HG03135 (cell line): Measurements from ENCODE around the gene CIC.

Source experiments
- ATAC-seq: cut with Tn5 transposase; IDR thresholded peaks from one replicate; pipeline ENCODE4 v1.9.1; 2021; ENCODE audit warnings: mild to moderate bottlenecking, moderate library complexity; ENCODE audit not compliant: unreplicated experiment

CIC gene

GRCh38 chr19:42286349-42287016, 17.4 kb downstream of the CIC start:
- no peak for ATAC-seq

GRCh38 chr19:42287017-42287826, 18.2 kb downstream of the CIC start:
- no peak for ATAC-seq

- ATAC-seq: no peak
Observed at GRCh38 chr19:42287827-42288107, 18.7 kb downstream of the CIC start.

DNA sequence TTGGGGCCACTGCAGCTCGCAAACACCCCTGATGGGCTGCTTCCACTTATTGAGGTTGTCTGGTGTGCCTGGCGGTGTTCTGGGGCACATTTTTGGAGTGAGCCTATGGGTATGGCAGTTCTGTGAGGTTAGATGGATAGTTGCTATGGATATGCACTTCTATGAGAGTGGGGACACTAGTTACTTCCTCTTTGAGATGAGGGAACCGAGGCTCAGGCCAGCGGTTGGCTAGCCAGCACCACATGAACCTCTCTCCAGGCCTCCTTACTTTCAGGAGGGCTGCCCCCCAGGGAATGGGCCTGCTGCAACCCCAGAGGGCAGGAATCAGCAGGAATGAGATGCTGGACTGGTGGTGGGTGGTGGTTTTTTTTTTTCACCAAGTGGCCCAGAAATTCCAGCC, 19.3 kb downstream of the CIC start:
- no peak for ATAC-seq

DNA sequence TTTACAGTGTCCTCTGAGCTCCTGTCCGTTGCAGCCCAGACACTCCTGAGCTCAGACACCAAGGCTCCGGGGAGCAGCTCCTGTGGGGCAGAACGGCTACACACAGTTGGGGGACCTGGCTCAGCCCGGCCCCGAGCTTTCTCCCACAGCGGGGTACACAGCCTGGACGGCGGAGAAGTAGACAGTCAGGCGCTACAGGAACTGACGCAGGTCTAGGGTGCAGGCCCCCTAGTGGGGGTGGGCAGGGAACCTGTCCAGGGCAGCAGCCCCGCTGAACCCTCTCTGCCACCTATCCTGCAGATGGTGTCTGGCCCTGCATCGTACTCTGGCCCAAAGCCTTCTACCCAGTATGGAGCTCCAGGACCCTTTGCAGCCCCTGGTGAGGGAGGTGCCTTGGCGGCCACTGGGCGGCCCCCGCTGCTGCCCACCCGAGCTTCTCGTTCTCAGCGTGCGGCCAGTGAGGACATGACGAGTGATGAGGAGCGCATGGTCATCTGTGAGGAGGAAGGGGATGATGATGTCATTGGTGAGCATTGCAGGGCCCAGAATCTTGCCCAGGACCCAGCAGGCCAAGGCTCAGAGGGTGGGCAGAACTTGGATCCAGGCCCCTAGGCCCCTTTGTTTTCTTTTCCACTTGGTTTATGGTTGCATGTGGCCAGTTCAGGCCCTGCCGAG, 20.0 kb downstream of the CIC start:
- no peak for ATAC-seq

- ATAC-seq: no peak
Observed at GRCh38 chr19:42289556-42290041, 20.5 kb downstream of the CIC start.

DNA sequence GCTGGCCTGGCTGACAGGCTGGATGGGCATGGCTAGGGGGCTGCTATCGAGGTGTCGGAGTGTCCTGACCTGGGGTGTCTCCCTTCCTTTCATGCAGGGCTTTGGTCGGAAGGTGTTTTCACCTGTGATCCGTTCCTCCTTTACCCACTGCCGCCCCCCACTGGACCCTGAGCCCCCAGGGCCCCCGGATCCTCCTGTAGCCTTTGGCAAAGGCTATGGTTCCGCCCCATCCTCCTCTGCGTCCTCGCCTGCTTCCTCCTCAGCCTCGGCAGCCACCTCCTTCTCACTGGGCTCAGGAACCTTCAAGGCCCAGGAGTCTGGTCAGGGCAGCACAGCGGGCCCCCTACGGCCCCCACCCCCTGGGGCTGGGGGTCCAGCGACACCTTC, 21.1 kb downstream of the CIC start:
- no peak for ATAC-seq

- no peak for ATAC-seq
Observed at GRCh38 chr19:42290523-42291434, 21.7 kb downstream of the CIC start.

DNA sequence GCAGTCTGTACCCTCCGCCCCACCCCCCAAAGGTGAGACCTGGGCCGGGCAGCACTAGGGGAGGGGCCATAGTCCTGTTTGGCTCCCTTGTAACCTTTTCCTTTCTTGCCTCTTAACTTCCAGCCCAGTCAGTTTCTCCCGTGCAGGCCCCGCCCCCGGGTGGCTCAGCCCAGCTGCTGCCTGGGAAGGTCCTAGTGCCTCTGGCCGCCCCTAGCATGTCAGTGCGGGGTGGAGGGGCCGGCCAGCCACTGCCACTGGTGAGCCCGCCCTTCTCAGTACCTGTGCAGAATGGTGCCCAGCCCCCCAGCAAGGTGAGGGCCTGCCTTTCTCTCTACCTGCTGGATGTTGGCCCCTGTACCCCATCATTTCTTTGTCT, 22.4 kb downstream of the CIC start:
- no peak for ATAC-seq

DNA sequence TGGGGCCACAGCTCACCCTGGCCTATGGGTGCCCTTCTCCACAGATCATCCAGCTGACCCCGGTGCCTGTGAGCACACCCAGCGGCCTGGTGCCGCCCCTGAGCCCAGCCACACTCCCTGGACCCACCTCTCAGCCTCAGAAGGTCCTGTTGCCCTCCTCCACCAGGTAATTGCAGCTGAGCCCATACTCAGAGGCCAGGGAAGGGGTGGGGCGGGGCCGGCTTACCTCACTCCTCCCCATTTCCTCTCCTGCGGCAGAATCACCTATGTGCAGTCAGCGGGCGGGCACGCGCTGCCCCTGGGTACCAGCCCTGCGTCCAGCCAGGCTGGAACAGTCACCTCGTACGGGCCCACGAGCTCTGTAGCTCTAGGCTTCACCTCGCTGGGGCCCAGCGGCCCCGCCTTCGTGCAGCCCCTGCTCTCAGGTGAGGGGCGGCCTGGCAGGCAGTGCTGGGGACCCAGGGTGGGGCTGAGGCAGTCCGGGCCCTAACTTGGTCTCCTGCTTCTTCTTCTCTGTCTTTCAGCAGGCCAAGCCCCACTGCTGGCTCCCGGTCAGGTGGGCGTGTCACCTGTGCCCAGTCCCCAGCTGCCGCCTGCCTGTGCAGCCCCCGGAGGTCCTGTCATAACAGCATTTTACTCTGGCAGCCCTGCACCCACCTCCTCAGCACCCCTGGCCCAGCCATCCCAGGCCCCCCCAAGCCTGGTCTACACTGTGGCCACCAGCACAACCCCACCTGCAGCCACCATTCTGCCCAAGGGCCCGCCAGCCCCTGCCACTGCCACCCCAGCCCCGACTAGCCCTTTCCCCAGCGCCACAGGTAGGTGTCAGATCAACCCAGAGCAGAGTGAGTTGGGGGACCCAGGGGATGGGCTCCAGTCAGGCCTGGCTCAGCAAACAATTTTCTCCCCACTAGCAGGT, 23.2 kb downstream of the CIC start:
- no peak for ATAC-seq

GRCh38 chr19:42292963-42293362, 23.9 kb downstream of the CIC start:
- no peak for ATAC-seq

GRCh38 chr19:42293540-42293939, 24.5 kb downstream of the CIC start:
- no peak for ATAC-seq

GRCh38 chr19:42293948-42294347, 24.9 kb downstream of the CIC start:
- ATAC-seq: no peak

DNA sequence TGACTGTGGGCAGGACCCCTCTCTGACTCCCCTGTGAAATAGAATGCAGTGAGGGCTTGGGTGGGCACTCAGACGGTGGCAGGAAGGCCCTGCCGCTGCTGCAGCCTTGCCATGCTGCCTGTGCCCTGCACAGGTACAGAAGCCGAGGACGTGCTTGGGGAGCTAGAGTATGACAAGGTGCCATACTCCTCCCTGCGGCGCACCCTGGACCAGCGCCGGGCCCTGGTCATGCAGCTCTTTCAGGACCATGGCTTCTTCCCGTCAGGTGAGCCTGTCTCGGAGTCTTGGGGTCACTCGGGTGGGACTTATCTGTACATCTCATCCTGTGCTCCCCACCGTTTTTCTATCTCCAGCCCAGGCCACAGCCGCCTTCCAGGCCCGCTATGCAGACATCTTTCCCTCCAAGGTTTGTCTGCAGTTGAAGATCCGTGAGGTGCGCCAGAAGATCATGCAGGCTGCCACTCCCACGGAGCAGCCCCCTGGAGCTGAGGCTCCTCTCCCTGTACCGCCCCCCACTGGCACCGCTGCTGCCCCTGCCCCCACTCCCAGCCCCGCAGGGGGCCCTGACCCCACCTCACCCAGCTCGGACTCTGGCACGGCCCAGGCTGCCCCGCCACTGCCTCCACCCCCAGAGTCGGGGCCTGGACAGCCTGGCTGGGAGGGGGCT, 25.6 kb downstream of the CIC start:
- no peak for ATAC-seq

DNA sequence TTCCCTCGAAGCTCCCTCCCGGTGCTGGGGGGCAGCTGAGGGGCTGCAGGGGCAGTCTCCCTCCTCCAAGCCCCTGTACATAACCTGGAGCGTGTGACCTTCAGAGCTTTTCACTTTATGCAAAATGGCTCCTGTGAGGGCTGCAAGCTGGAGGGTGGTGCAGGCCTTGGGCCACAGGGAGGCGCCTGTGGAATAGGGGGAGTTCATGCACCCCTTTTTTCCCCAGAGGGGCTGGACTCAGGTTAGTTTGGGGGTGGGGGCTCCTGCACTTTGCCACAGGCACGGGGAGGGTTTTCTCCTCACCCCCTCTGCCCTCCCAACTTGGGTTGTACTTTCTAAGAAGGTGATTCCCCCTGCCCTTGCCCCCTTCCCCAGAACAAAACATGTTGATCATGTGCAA, 26.3 kb downstream of the CIC start:
- ATAC-seq: no peak

- ATAC-seq: no peak
Observed at GRCh38 chr19:42295831-42296525, 26.9 kb downstream of the CIC start.

GRCh38 chr19:42297039-42297438, 28.0 kb downstream of the CIC start:
- no peak for ATAC-seq

DNA sequence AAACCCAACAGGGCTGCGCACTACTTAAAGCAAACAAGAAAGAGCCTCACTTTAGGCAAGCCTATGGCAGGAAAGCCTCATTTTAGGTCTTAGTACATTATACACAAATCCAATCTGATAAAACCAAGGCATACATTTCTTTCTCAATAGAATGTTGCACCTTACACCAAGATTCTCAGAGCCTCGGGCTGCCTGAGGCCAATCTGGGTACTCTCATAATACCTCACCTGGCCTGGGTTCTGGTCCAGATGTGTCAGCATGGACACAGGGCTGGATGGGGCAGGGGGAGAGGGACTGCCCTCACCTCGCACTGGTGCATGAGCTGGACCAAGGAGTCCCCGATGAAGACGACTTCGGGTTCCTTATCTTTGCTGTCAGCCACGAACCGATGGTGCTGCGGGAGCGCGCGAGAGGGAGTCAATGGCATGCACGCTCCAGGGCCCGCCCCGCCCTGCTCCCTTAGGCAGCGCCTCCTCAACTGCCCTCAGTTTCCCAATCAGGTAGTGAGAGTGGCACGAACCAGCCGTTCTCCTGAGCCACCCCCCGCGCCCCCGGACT, 32.7 kb downstream of the CIC start, which contains the start of gene PRR19:
TSS of gene PRR19 (plus strand) at position 487 of the 558 bp plus-strand sequence. CDS start 7,453 bp downstream, outside the sequence.
- no peak for ATAC-seq
